T-cell (primary cell): ENCODE measurements around the gene MTMR3. TPM values are rescaled to one million over a fixed set of nuclear protein-coding genes. Genes with fewer than 3 reads are reported as not detected.

ENCODE experiments used
- ATAC-seq, 4 experiments: fragments of 200-7000 bp in 3 of 4; fragments of 150-1000 bp in 1 of 4; cut with Tn5 transposase; replicated peaks in 1 of 4; 1 replicate in 3 of 4; 2 replicates in 1 of 4; pipeline ENCODE4 v1.10.0; 2021; ENCODE audit warnings: moderate library complexity in 3 of 4, mild to moderate bottlenecking in 2 of 4, moderate number of reproducible peaks in 1 of 4
- CTCF ChIA-PET, 2 donors: fragments of 300-600 bp; sonication (Branson Sonifier 250); formaldehyde crosslinking; loops; one replicate each; lab custom pipeline; 2022; ENCODE audit warnings: antibody characterized with exemption in 2 of 2; lab: Charles Lee
- POLR2A ChIA-PET, 2 donors: fragments of 300-600 bp; sonication (Branson Sonifier 250); formaldehyde crosslinking; loops; one replicate each; lab custom pipeline; 2022; ENCODE audit warnings: antibody characterized with exemption in 2 of 2; lab: Charles Lee
- DNase-seq, 35 experiments: peaks; one replicate each; pipeline versions ENCODE4 v3.0.0 to v3.0.0-alpha.2; 2013 to 2023
- H3K27ac ChIP-seq: one replicate; pipeline ENCODE4 v1.5.1; 2013; ENCODE audit warnings: low read length
- H3K27me3 ChIP-seq, 2 experiments: replicated peaks in 1 of 2; 1 replicate in 1 of 2; 2 replicates in 1 of 2; pipeline versions ENCODE4 v1.6.1 to v1.7.0; 2013; ENCODE audit warnings: low read length in 1 of 2, mixed read lengths in 1 of 2; ENCODE audit not compliant: control insufficient read depth in 2 of 2, insufficient read depth in 2 of 2; ENCODE audit errors: extremely low read depth in 1 of 2
- H3K36me3 ChIP-seq, 2 donors: 1 replicate in 1 of 2; 2 replicates in 1 of 2; pipeline versions ENCODE4 v1.6.1 to v1.7.0; 2013; ENCODE audit warnings: low read length in 1 of 2; ENCODE audit not compliant: control insufficient read depth in 2 of 2, insufficient read depth in 1 of 2; ENCODE audit errors: extremely low read depth in 1 of 2
- H3K4me1 ChIP-seq, 2 experiments: 1 replicate in 1 of 2; 2 replicates in 1 of 2; pipeline versions ENCODE4 v1.6.1 to v1.7.0; 2013; ENCODE audit warnings: low read length in 2 of 2, mixed read lengths in 1 of 2; ENCODE audit not compliant: insufficient read depth in 2 of 2, control insufficient read depth in 1 of 2; ENCODE audit errors: extremely low read depth in 1 of 2
- H3K4me3 ChIP-seq, 2 donors: 1 replicate in 1 of 2; 2 replicates in 1 of 2; pipeline versions ENCODE4 v1.5.1 to v1.7.0; 2013; ENCODE audit warnings: mild to moderate bottlenecking in 2 of 2, low read length in 1 of 2, moderate library complexity in 1 of 2; ENCODE audit not compliant: control insufficient read depth in 1 of 2; ENCODE audit errors: extremely low read depth in 1 of 2
- H3K9me3 ChIP-seq: 2 replicates; pipeline ENCODE4 v1.7.0; 2013
- H3K27ac Mint-ChIP-seq, 2 donors: one replicate each; pipeline ENCODE4 v1.8.0; 2020 to 2021; ENCODE audit warnings: mild to moderate bottlenecking in 2 of 2, mixed read lengths in 2 of 2
- H3K27me3 Mint-ChIP-seq, 2 donors: one replicate each; pipeline ENCODE4 v1.8.0; 2021 to 2022; ENCODE audit warnings: mixed read lengths in 2 of 2
- H3K36me3 Mint-ChIP-seq: one replicate; pipeline ENCODE4 v1.8.0; 2021; ENCODE audit warnings: mixed read lengths
- H3K4me1 Mint-ChIP-seq, 3 donors: one replicate each; pipeline ENCODE4 v1.8.0; 2020 to 2022; ENCODE audit warnings: mixed read lengths in 3 of 3, mild to moderate bottlenecking in 1 of 3
- H3K4me3 Mint-ChIP-seq, 3 donors: one replicate each; pipeline ENCODE4 v1.8.0; 2020 to 2022; ENCODE audit warnings: mild to moderate bottlenecking in 3 of 3, mixed read lengths in 3 of 3, moderate library complexity in 3 of 3
- H3K9me3 Mint-ChIP-seq, 3 donors: one replicate each; pipeline ENCODE4 v1.8.0; 2020 to 2022; ENCODE audit warnings: mixed read lengths in 3 of 3
- WGBS: methylation state at CpG from one replicate; pipeline ENCODE4 v1.1.5; 2013; ENCODE audit warnings: missing lambda C conversion rate; ENCODE audit not compliant: insufficient coverage; 5-methylcytosine and 5-hydroxymethylcytosine counted together
- total RNA-seq, 35 experiments: library from RNA in 6 of 35; stranded (reverse) in 6 of 35; fragments of 120-200 nt in 1 of 35; gene quantifications; one replicate each; pipeline versions ENCODE4 v1.2.1 to v1.2.4 and lab custom pipeline; 2013 to 2026

The MTMR3 gene
- total RNA-seq, 5 donors from 2014 or later (not counting 1 experiment from before 2014, with no cell fraction given), result 49.2 to 62.7 (median 57.1) TPM

GRCh38 chr22:30021881-30022619 lies 139.1 kb downstream of the MTMR3 start:
- DNase-seq (no peak), ATAC-seq (no peak)
- Histone ChIP-seq H3K4me3 (no peak overlapping the region), H3K36me3 (peaks cover 28 to 95% of the 10 kb centered on the region in 2 donors), H3K9me3 (no peaks in the 10 kb centered on the region), H3K4me1 (no peaks in the 10 kb centered on the region), H3K27me3 (no peaks in the 10 kb centered on the region), H3K27ac (no peak overlapping the region)
- ChIA-PET CTCF (no interaction called here), POLR2A (no interaction called here)
- Mint-ChIP-seq H3K36me3 (peaks cover 68% of the 10 kb centered on the region), H3K9me3 (no peaks in the 10 kb centered on the region), H3K27me3 (no peaks in the 10 kb centered on the region), H3K4me1 (no peaks in the 10 kb centered on the region), H3K4me3 (no peak overlapping the region), H3K27ac (no peak overlapping the region)
- 97% methylated on average over 8 of the region's 8 CpGs for WGBS

- peaks cover 70% of the 10 kb centered on the region for H3K36me3 Mint-ChIP-seq
- no CpG with 5 or more reads among the region's 4 CpGs for WGBS
Measured at GRCh38 chr22:30023099-30023660, 140.2 kb downstream of the MTMR3 start.

DNA sequence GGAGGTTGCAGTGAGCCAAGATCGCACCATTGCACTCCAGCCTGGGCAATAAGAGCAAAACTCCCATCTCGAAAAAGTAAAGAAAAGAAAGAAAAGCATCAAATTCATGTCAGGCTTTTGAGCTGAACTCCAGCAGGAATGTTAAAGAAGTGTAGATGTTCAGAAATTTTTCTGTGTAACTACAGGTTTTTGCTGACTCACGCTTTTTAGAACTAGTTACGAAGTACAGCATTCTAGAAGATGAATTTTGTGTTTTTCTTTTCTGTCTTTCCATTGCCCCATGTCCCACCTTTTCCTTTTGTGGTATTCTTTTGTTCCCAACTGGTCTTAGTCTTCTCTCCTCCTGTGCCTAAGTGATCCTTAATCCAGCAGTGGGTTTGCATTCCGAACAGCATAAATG lies 141.3 kb downstream of the MTMR3 start:
- 100% methylated on average over 2 of the region's 5 CpGs for WGBS
- Mint-ChIP-seq H3K27ac (no peak overlapping the region), H3K36me3 (peaks cover 69% of the 10 kb centered on the region), H3K4me3 (no peak overlapping the region), H3K4me1 (no peaks in the 10 kb centered on the region), H3K9me3 (no peaks in the 10 kb centered on the region), H3K27me3 (no peaks in the 10 kb centered on the region)
- Histone ChIP-seq H3K36me3 (peaks cover 25 to 86% of the 10 kb centered on the region in 2 donors), H3K4me3 (no peak overlapping the region), H3K9me3 (no peaks in the 10 kb centered on the region), H3K4me1 (no peaks in the 10 kb centered on the region), H3K27me3 (no peaks in the 10 kb centered on the region), H3K27ac (no peak overlapping the region)
- no peak for ATAC-seq
- no peak for DNase-seq
- POLR2A ChIA-PET, result no interaction called here
- CTCF ChIA-PET, result no interaction called here

More at GRCh38 chr22:30023099-30023660, 140.2 kb downstream of the MTMR3 start:
- Mint-ChIP-seq H3K27ac (no peak overlapping the region), H3K9me3 (no peaks in the 10 kb centered on the region), H3K27me3 (no peaks in the 10 kb centered on the region), H3K4me1 (no peaks in the 10 kb centered on the region), H3K4me3 (no peak overlapping the region)
- POLR2A ChIA-PET, result interaction anchor here in 1 of 2 donors (0.6 kb wide), 1 partner anchor 138 kb away, joined by 4 read pairs; no protein-coding TSS in a partner anchor
- H3K36me3 ChIP-seq, result peaks cover 30 to 92% of the 10 kb centered on the region in 2 donors
- DNase-seq (no peak), ATAC-seq (no peak)
- H3K9me3 ChIP-seq, result no peaks in the 10 kb centered on the region
- H3K4me1 ChIP-seq, result no peaks in the 10 kb centered on the region
- H3K4me3 ChIP-seq, result no peak overlapping the region
- H3K27me3 ChIP-seq, result no peaks in the 10 kb centered on the region
- CTCF ChIA-PET, result interaction anchor here in 1 of 2 donors (0.5 kb wide), 1 partner anchor 249 kb away, joined by 5 read pairs; no protein-coding TSS in a partner anchor
- H3K27ac ChIP-seq, result no peak overlapping the region

- Histone ChIP-seq H3K4me3 (no peak overlapping the region), H3K36me3 (peaks cover 23 to 76% of the 10 kb centered on the region in 2 donors), H3K27ac (no peak overlapping the region), H3K27me3 (no peaks in the 10 kb centered on the region), H3K9me3 (no peaks in the 10 kb centered on the region), H3K4me1 (no peaks in the 10 kb centered on the region)
- H3K4me1 Mint-ChIP-seq, result no peaks in the 10 kb centered on the region
- DNase-seq, result no peak
- CTCF ChIA-PET, result no interaction called here
- POLR2A ChIA-PET, result no interaction called here
- WGBS, result no CpG with 5 or more reads among the region's 3 CpGs
- no peak overlapping the region for H3K27ac Mint-ChIP-seq
- peaks cover 61% of the 10 kb centered on the region for H3K36me3 Mint-ChIP-seq
- no peak overlapping the region for H3K4me3 Mint-ChIP-seq
- H3K27me3 Mint-ChIP-seq, result no peaks in the 10 kb centered on the region
- no peak for ATAC-seq
- H3K9me3 Mint-ChIP-seq, result no peaks in the 10 kb centered on the region
Measured at GRCh38 chr22:30025221-30025620, 142.2 kb downstream of the MTMR3 start.

- Histone ChIP-seq H3K9me3 (no peaks in the 10 kb centered on the region), H3K4me3 (no peak overlapping the region), H3K36me3 (peaks cover 14 to 61% of the 10 kb centered on the region in 2 donors), H3K27ac (no peak overlapping the region), H3K4me1 (no peaks in the 10 kb centered on the region), H3K27me3 (no peaks in the 10 kb centered on the region)
- POLR2A ChIA-PET, result no interaction called here
- no peak overlapping the region for H3K4me3 Mint-ChIP-seq
- H3K9me3 Mint-ChIP-seq, result no peaks in the 10 kb centered on the region
- no peak overlapping the region for H3K27ac Mint-ChIP-seq
- H3K27me3 Mint-ChIP-seq, result no peaks in the 10 kb centered on the region
- H3K36me3 Mint-ChIP-seq, result peaks cover 48% of the 10 kb centered on the region
- no peak for ATAC-seq
- DNase-seq, result no peak
- WGBS, result 100% methylated on average over 1 of the region's 2 CpGs
- H3K4me1 Mint-ChIP-seq, result no peaks in the 10 kb centered on the region
- CTCF ChIA-PET, result no interaction called here
Measured at GRCh38 chr22:30026756-30027155, 143.8 kb downstream of the MTMR3 start.

GRCh38 chr22:30027169-30027568 lies 144.2 kb downstream of the MTMR3 start:
- Mint-ChIP-seq H3K4me3 (no peak overlapping the region), H3K27me3 (no peaks in the 10 kb centered on the region), H3K27ac (no peak overlapping the region), H3K9me3 (no peaks in the 10 kb centered on the region), H3K36me3 (peaks cover 45% of the 10 kb centered on the region), H3K4me1 (no peaks in the 10 kb centered on the region)
- ATAC-seq (no peak), DNase-seq (no peak)
- H3K4me1 ChIP-seq, result no peaks in the 10 kb centered on the region
- peaks cover 14 to 57% of the 10 kb centered on the region in 2 donors for H3K36me3 ChIP-seq
- H3K27me3 ChIP-seq, result no peaks in the 10 kb centered on the region
- 76% methylated on average over 4 of the region's 4 CpGs for WGBS
- no peaks in the 10 kb centered on the region for H3K9me3 ChIP-seq
- no peak overlapping the region for H3K4me3 ChIP-seq
- H3K27ac ChIP-seq, result no peak overlapping the region
- POLR2A ChIA-PET, result no interaction called here
- CTCF ChIA-PET, result no interaction called here
